HG03159 (cell line): Measurements from ENCODE around the gene IQSEC3.

ENCODE experiments used
- ATAC-seq: cut with Tn5 transposase; IDR thresholded peaks from one replicate; pipeline ENCODE4 v1.9.1; 2021; ENCODE audit warnings: mild to moderate bottlenecking, moderate library complexity; ENCODE audit not compliant: unreplicated experiment

Gene IQSEC3

DNA sequence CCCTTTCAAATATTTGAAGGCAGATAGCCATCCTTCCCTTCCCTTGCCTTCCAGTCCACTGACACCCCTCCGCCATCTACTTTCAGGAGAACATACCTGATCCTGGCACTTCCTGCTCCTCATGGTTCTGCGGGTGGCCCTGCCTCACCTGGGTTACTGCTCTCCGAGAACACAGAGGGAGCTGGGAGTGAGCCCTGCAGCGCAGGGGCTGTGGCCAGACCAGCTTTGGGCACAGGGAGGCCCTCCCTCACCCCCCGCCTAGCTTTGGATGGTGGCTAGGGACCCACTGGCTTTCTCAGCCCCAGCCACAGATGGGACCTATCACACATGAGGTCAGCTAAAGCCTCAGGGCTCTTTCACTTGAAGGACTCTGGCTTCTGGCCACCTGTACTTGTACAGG, 12.4 kb downstream of the IQSEC3 start:
- ATAC-seq: no peak

- no peak for ATAC-seq
Measured at GRCh38 chr12:80681-81190, 14.2 kb downstream of the IQSEC3 start.

GRCh38 chr12:82740-83139, 16.2 kb downstream of the IQSEC3 start:
- no peak for ATAC-seq

DNA sequence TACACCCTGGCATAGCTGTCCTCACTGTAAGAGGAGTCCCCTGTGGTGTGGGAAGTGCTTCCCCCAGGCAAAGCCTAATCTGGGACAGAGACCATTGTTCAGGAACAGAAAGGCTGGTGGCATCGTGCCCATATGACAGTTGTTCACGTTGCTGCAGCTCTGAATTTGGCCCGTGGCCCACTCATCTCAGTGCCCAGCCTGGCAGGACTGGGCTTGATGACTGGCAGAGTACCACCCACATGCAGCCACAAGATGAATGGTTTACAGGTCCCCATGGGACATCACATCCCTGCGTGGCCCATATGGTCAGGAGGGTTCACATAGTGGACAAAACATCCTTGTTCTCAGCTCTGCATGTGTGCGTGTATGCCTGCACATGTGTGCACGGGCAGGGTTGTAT, 17.5 kb downstream of the IQSEC3 start:
- ATAC-seq: no peak

DNA sequence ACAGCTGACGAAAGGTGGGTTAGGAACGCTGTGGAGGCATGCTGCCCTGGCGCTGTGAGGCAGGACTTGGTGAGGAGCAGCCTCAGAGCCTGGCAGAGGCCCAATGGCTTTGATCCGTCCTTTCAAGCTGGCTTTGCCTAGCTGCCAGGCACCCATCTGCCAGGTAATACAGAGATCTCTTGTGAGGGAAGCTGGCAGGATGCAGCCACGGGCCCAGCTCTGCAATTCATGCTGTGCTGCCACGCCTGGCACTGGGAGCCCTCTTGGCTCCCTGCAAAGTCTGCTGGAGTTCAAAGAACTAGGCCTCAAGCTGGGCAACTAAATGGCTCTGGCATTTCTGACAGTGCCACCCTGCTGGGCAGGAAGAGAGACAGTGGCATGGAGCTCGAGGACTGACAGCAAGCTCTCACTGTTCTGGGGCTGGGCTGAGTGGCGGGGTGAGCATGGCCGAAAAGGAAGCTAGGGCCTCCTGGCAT, 18.7 kb downstream of the IQSEC3 start:
- no peak for ATAC-seq

- ATAC-seq: no peak
Measured at GRCh38 chr12:87315-87714, 20.7 kb downstream of the IQSEC3 start.

DNA sequence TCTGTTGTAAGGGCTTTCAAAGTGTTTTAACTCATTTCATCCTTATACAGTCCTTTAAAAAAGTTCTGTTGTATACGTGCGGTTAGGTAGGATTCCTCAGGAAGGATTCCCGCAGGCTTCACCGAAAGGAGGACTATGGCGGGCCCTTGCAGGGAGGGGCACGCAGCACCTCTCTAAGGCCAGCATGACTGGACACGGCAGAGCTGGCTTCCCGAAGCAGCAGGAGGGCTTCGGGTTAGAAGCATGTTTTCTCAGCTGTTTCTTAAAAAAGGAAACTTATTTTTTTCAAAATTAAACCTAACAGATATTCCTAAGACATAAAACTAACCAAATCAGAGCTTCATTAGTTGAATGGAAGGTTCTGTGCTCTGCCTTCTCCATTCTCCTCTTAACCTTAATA, 21.3 kb downstream of the IQSEC3 start:
- ATAC-seq: no peak

- no peak for ATAC-seq
Measured at GRCh38 chr12:89653-90052, 23.1 kb downstream of the IQSEC3 start.

DNA sequence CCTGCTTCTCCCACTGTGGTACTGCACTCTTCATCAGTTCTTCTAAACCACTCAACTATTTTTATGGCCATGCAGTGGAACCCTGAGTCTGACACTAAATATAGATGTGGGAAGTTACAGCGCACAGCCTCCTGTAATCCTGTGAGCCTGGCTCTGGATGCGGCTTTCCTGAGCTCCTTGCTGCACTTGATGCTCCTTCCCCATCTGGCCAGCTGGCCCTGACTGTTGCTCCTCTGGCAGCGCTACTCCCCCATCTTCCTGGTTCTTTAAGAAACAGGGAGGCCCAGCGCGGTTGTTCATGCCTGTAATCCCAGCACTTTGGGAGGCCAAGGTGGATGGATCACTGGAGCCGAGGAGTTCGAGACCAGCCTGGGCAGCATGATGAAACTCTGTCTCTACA, 24.6 kb downstream of the IQSEC3 start:
- no peak for ATAC-seq

DNA sequence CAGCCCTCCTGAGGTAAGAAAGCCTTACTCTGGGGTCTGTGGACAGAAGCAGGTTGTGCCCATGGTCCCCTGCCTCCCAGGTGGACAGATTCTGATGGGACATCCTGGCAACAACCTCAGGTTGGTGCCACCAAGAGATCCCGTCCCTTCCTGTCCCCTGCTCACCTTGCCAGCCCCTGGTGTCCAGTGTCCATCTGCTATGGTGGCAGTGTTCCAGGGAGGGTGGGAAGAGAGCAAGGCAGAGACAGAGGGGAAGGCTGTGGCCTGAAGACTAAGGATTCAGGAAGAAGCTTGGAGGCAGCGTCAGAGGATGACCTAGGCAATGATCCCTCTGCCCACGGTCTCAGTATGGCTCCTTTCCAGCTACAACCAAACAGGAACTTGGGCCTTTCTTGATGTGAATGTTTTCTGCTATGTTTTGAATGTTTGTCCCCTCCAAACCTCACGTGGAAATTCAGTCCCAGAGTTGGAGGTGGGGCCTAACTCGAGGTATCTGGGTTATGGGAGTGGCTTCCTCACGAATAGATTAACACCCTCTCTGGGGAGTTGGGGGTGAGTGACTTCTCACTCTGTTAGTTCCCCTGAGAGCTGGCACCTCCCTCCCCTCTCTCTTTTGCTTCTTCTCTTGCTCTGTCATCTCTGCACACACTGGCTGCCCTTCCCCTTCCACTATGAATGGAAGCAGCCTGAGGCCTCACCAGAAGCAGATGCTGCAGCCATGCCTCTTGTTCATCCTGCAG, 26.9 kb downstream of the IQSEC3 start:
- ATAC-seq: no peak

DNA sequence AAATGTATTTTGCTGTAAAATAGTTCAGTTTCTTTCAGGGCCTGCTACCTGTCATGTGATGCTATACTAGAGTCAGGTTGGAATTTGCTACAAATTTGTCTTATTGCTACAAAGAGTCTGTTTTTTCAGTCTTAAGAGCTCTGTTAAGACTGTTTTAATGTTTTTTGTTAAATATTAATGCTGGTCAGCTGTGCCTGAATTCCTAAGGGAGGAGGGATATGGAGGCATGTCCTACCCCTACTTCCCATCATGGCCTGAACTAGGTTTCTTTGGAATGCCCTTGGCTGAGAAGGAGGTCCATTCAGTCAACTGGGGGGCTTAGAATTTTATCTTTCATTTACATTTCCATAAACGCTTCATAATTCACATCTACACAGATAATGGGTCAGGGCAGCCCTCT, 30.0 kb downstream of the IQSEC3 start:
- no peak for ATAC-seq

GRCh38 chr12:98924-99352, 32.4 kb downstream of the IQSEC3 start:
- no peak for ATAC-seq

GRCh38 chr12:99605-100004, 33.0 kb downstream of the IQSEC3 start:
- no peak for ATAC-seq

DNA sequence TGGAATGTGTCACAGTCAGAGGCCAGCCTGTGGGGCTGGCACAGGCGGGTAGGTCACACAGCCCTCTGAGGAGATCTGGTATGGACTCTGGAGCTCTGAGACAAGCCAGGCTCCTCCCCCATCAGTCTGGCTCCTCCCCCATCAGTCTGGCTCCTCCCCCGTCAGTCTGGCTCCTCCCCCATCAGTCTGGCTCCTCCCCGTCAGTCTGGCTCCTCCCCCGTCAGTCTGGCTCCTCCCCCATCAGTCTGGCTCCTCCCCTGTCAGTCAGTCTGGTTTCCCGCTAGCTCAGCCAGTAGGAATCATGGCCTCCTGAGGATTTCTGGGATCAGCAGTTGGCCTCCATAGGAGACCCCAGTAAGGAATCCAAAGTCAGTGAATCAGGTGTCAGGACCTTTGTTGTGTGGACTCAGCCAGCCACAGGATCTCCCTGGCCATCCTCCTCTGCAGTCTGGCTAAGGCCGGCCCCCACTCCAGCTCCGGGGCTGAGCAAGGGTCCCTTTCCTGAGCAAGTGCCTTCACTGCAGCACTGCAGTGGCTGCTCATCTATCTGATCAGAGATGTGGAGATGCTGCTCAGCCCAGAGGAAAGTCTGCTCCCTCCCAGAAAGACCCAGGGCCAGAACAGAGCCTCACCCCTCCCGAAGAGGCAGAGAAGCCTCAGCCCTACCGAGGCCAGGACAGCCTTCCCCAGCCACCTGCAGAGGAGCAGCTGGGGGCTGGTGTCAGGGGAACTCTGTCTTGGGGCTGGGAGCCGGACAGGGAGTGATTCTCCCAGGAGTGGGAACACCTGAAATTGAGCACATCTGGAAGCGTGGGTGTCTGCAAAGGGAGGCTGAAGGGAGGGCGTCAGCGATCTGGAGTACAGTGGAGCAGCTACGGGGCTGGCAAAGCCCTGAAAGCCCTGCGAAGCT, 35.7 kb downstream of the IQSEC3 start:
- ATAC-seq: no peak

DNA sequence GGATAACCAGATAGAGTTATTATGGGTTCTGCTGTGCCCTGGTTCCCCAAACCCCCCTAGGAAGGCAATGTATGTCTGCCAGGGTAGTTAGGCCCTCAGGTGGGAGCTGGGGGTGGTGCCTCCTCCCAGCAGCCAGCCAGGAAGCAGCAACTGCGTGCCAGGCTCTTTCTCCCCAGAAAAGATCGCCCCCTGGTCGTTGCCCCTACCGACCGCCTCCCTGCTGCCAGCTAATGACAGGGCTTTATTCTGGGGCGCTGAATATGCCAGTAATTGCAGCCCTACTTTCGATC, 36.3 kb downstream of the IQSEC3 start:
- no peak for ATAC-seq

- no peak for ATAC-seq
Measured at GRCh38 chr12:103169-103981, 36.8 kb downstream of the IQSEC3 start.

DNA sequence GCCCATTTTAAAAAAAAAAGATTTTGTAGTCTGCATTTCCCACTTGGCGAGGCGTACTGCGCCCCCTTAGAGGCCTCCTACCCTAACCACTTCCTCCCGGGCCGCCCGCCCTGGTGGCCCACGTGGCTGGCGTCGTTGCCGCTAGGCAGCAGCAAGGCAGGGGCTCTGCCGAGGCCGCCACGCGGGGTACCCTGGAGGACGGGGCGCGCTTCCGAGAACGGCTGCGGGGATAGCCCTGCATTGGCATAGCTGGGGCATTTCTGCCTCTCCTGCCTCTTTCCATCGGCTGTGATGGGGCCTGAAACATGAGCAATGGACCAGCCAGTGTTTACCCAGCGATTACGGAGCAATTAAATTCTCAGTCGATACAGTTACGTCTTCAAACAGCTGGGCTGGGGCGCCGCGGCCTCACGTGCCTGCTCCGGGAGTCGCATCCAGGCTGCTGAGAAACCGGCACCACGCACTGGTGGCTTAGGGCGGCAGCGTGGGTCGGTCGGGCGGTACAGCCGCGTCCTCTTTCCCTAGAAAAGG, 38.0 kb downstream of the IQSEC3 start:
- no peak for ATAC-seq

DNA sequence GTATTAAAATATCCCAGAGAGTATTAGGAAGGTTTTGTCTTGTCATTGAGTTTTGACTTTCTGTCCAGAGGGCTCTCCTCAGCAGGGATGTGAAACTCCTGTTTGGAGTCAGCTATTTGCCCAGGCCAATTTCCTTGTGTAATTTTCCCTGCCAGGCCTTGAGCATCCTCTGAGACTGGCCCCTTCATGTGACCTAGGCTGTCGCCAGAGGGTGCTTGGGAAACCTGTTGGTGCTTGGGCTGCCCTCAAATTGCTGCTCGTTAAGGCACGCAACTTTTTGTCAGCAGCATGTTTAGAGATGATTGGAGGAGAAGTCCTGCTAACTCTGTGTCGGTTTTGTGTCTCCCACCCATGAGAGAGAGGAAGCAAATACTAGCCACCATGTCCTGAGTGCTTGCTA, 39.1 kb downstream of the IQSEC3 start:
- ATAC-seq: peak; percentile 9

DNA sequence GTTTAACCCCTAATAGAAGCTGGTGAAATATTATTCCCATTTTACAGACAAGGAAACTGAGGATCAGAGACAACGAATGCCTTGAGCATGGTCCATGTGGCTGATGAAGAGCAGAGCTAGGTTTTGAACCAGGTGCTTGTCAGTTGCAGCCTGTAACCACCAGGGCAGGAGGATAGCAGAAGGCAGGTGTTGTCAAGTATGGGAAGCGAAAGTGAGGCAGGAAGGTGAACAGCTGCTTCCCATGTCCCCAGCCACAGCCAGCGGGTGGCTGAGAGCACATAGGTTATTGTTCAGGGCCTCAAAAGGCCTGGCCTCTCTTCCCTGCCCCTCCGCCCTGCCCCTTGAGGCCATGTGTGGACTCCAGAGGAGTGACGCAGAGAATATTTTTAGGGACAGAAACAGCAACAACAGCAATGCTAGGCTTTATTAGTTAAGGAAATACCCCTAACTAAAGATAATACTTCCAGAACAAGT, 39.6 kb downstream of the IQSEC3 start:
- peak; percentile 87 for ATAC-seq

GRCh38 chr12:108594-108993, 42.0 kb downstream of the IQSEC3 start:
- no peak for ATAC-seq

- no peak for ATAC-seq
Measured at GRCh38 chr12:109446-109845, 42.9 kb downstream of the IQSEC3 start.
